Parathyroid adenoma (tissue), 2 donors: ENCODE measurements around the gene MYO9B.
"Not testable (repeated sequence)": the region's sequence is repeated elsewhere in the genome, so short reads cannot be mapped to it uniquely, and the experiment has no call there.

Experiments
- H2AFZ ChIP-seq: fragments of 300-600 bp; sonication (generic); one replicate; pipeline ENCODE4 v1.7.0; 2017; ENCODE audit warnings: antibody characterized with exemption, mild to moderate bottlenecking
- H3K27ac ChIP-seq: fragments of 300-600 bp; sonication (generic); one replicate; pipeline ENCODE4 v1.7.0; 2017
- H3K27me3 ChIP-seq: fragments of 300-600 bp; sonication (generic); one replicate; pipeline ENCODE4 v1.7.0; 2017; ENCODE audit warnings: low read length; ENCODE audit not compliant: control insufficient read depth, insufficient read depth
- H3K36me3 ChIP-seq: fragments of 300-600 bp; sonication (generic); one replicate; pipeline ENCODE4 v1.7.0; 2017; ENCODE audit warnings: low read length; ENCODE audit not compliant: control insufficient read depth, insufficient read depth
- H3K4me1 ChIP-seq: fragments of 300-600 bp; sonication (generic); one replicate; pipeline ENCODE4 v1.7.0; 2017; ENCODE audit warnings: control low read depth
- H3K4me2 ChIP-seq: fragments of 300-600 bp; sonication (generic); one replicate; pipeline ENCODE4 v1.7.0; 2017; ENCODE audit warnings: low read length
- H3K4me3 ChIP-seq: fragments of 300-600 bp; sonication (generic); one replicate; pipeline ENCODE4 v1.7.0; 2017; ENCODE audit warnings: low read depth, low read length
- H3K79me2 ChIP-seq: fragments of 300-600 bp; sonication (generic); one replicate; pipeline ENCODE4 v1.7.0; 2017; ENCODE audit warnings: control low read depth
- H3K9ac ChIP-seq: fragments of 300-600 bp; sonication (generic); one replicate; pipeline ENCODE4 v1.7.0; 2017; ENCODE audit warnings: mild to moderate bottlenecking
- H3K9me3 ChIP-seq: fragments of 300-600 bp; sonication (generic); one replicate; pipeline ENCODE4 v1.7.0; 2017; ENCODE audit warnings: low read length; ENCODE audit not compliant: control insufficient read depth
- CTCF ChIP-seq: fragments of 300-600 bp; sonication (generic); IDR thresholded peaks from one replicate; pipeline ENCODE4 v1.7.0; 2017; ENCODE audit warnings: antibody characterized with exemption, mild to moderate bottlenecking
- donor health status: primary hyperparathyroidism.

The MYO9B gene

GRCh38 chr19:17159466-17160393 is 84.2 kb downstream of the MYO9B start:
- no peak overlapping the region for H3K4me2 ChIP-seq
- H2AFZ ChIP-seq: no peak overlapping the region
- no peaks in the 10 kb centered on the region for H3K4me1 ChIP-seq
- H3K9ac ChIP-seq: no peak overlapping the region
- H3K27me3 ChIP-seq: no peaks in the 10 kb centered on the region
- no peak overlapping the region for H3K27ac ChIP-seq
- H3K36me3 ChIP-seq: no peaks in the 10 kb centered on the region
- H3K9me3 ChIP-seq: no peaks in the 10 kb centered on the region
- no peak overlapping the region for H3K4me3 ChIP-seq
- H3K79me2 ChIP-seq: no peaks in the 10 kb centered on the region
- TF ChIP-seq CTCF: no peak

GRCh38 chr19:17160908-17161307 is 85.3 kb downstream of the MYO9B start:
- Histone ChIP-seq H3K79me2 (no peaks in the 10 kb centered on the region), H3K9ac (no peak overlapping the region), H3K36me3 (no peaks in the 10 kb centered on the region), H3K9me3 (no peaks in the 10 kb centered on the region), H2AFZ (no peak overlapping the region), H3K4me1 (no peaks in the 10 kb centered on the region), H3K27ac (no peak overlapping the region), H3K27me3 (no peaks in the 10 kb centered on the region), H3K4me2 (no peak overlapping the region), H3K4me3 (no peak overlapping the region)
- TF ChIP-seq CTCF: no peak

GRCh38 chr19:17162131-17162530 is 86.6 kb downstream of the MYO9B start:
- H3K27ac ChIP-seq, H3K4me3 ChIP-seq, H3K9ac ChIP-seq, H3K9me3 ChIP-seq, H3K4me2 ChIP-seq, H3K79me2 ChIP-seq, H2AFZ ChIP-seq, H3K4me1 ChIP-seq, H3K27me3 ChIP-seq, H3K36me3 ChIP-seq: not testable (repeated sequence)

GRCh38 chr19:17162580-17162979 is 87.0 kb downstream of the MYO9B start:
- TF ChIP-seq CTCF: no peak
- Histone ChIP-seq H3K79me2 (no peaks in the 10 kb centered on the region), H3K36me3 (no peaks in the 10 kb centered on the region)

GRCh38 chr19:17163652-17164051 is 88.1 kb downstream of the MYO9B start:
- Histone ChIP-seq H3K9me3 (no peaks in the 10 kb centered on the region), H3K9ac (no peak overlapping the region), H3K36me3 (no peaks in the 10 kb centered on the region), H3K27ac (no peak overlapping the region), H3K4me1 (no peaks in the 10 kb centered on the region), H3K4me3 (no peak overlapping the region), H3K79me2 (no peaks in the 10 kb centered on the region), H3K27me3 (no peaks in the 10 kb centered on the region), H2AFZ (no peak overlapping the region), H3K4me2 (no peak overlapping the region)
- TF ChIP-seq CTCF: no peak

More at GRCh38 chr19:17162580-17162979, 87.0 kb downstream of the MYO9B start:
- Histone ChIP-seq H3K27me3 (no peaks in the 10 kb centered on the region), H2AFZ (no peak overlapping the region), H3K9ac (no peak overlapping the region), H3K9me3 (no peaks in the 10 kb centered on the region), H3K4me1 (no peaks in the 10 kb centered on the region), H3K4me3 (no peak overlapping the region), H3K4me2 (no peak overlapping the region), H3K27ac (no peak overlapping the region)
